ENCODE data around the gene C17orf114.

DNA sequence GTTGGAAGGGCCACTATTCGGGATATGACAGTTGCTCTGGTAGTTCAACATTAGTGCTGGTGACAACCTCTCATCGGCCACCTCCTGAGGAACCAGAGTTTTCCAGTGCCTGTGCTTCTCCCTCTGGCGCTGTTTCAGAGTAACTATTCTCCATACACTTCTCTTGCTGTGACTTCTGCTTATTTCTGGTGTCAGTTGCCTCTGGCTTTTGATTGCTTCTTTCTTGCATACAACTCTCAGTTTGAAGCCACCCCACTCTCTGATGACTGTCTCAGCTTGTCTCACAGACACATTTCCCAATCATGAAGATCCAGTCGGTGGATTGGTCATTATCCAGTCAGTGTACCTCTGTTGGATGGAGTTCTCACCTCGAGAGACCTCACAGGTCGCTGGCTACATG is 33.8 kb downstream of the C17orf114 start:
- TF ChIP-seq, protein P1, sequence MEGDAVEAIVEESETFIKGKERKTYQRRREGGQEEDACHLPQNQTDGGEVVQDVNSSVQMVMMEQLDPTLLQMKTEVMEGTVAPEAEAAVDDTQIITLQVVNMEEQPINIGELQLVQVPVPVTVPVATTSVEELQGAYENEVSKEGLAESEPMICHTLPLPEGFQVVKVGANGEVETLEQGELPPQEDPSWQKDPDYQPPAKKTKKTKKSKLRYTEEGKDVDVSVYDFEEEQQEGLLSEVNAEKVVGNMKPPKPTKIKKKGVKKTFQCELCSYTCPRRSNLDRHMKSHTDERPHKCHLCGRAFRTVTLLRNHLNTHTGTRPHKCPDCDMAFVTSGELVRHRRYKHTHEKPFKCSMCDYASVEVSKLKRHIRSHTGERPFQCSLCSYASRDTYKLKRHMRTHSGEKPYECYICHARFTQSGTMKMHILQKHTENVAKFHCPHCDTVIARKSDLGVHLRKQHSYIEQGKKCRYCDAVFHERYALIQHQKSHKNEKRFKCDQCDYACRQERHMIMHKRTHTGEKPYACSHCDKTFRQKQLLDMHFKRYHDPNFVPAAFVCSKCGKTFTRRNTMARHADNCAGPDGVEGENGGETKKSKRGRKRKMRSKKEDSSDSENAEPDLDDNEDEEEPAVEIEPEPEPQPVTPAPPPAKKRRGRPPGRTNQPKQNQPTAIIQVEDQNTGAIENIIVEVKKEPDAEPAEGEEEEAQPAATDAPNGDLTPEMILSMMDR (IDR thresholded peaks at IDR 0.05): no peak
- TF ChIP-seq POLR2A (IDR thresholded peaks at IDR 0.05): no peak
